NCI-H226 (cell line): ENCODE results near the gene HECTD1.
"Not testable (repeated sequence)": the region's sequence is repeated elsewhere in the genome, so short reads cannot be mapped to it uniquely, and the experiment has no call there.

Experiments
- DNase-seq: peaks from one replicate; pipeline ENCODE4 v3.0.0-alpha.2; 2015

HECTD1 gene

DNA sequence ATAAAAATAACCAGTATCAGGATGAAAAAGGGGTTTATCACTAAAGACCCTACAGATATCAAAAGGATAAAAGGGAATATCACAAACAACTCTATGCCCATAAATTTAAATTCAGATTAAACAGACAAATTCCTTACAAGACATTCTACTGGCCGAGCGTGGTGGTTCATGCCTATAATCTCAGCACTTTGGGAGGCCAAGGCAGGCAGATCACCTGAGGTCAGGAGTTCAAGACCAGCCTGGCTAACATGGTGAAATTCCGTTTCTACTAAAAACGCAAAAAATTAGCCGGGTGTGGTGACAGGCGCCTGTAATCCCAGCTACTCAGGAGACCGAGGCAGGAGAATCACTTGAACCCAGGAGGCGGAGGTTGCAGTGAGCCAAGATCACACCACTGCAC, 15.0 kb downstream of the HECTD1 start:
- not testable (repeated sequence) for DNase-seq

DNA sequence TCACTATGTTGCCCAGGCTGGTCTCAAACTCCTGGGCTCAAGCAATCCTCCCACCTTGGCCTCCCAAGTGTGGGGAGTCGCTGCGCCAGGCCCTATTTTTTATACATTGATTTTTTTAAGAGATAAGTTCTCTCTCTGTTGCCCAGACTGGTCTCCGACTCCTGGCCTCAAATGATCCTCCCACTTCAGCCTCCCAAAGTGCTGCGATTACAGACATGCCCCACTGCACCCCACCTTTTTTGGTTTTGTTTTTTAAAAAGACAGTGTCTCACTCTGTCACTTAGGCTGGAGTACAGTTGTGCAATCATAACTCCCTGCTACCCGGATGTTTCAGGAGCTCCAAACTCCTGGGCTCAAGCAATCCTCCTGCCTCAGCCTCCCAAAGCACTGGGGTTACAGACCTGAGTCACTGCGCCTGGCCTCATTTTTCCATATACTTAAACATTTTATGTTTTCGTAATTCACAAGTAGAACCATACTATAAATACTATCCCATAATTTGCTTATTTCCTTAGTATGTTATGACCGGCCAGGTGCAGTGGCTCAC, 16.8 kb downstream of the HECTD1 start:
- no peak for DNase-seq

DNA sequence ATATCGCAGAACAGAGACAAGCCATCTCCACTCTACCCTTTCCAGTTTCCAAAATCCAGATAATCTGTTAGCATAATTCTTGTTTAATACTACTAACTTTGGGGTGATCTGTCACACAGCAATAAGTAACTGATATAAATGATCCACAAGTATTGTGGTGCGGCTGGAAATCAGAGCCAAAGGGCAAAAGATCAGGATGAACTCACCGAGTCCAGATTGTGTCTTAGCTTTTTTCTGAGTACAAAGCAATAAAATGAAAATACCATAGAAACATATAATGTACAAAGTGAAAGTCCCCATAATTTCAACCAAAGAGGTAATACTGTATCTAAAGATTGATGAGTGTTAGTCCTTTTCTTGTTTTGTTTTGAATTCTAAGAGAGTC, 17.4 kb downstream of the HECTD1 start:
- no peak for DNase-seq

DNA sequence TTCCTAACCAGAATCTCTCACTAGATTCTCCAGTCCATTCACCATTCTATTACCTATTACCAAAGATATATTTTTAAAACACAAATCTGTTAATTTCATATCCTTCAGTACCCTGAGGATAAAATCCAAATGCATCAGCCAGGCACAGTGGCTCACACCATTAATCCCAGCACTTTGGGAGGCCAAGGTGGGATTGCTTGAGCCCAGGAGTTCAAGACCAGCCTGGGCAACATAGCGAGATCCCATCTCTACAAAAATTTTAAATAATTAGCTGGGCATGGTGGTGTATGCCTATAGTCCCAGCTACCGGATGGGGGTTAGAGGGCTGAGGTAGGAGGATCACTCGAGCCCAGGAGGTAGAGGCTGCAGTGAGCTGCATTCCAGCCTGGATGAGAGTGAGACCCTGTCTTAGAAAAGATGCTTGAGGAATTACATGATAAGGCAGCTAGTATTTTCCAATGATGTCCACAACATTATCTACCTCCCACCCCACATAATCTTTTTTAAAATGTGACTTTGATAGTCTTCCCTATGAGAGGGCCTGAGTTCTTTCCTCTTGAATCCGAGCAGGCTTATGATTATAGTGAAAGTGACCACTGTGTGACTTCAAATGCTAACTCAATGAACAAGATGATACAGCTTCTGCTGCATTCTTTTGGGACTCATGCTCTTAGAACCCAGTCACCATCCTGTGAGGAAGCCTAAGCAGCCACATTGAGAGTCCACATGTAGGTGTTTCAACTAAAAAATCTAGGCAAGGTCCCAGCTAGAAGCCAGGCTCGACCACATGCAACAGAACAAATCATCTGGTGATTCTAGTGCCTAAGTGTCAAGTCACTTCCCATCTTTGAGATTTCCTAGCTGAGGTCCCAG, 18.0 kb downstream of the HECTD1 start:
- DNase-seq = no peak

DNA sequence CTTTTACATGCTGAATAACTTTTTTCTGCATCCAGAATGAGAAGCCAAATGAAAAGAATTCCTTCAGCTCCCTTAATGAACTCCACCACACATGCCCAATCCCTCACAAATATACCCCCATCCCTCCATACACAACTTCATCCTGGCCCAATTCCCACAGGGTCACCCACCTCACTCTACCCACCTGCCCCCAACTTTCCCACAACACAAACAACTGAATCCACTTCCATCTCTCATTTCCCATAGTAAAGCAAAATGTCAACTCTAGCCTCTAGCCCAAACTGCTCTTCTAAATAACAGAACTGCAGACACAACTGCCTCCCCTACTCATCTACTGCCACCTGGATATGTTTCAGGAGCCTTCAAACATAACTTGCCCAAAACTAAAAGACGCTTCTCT, 18.8 kb downstream of the HECTD1 start:
- DNase-seq = no peak

DNA sequence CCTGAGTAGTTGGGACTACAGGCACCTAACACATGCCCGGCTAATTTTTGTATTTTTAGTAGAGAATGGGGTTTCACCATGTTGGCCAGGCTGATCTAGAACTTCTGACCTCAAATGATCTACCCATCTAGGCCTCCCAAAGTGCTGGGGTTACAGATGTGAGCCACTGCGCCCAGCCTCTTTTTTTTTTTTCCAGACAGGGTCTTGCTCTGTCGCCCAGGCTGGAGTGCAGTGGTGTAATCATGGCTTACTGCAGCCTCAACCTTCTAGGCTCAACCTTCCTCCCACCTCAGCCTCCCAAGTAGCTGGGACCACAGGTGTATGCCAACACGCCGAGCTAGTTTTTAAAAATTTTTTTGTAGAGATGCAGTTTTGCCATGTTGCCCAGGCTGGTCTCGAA, 25.6 kb downstream of the HECTD1 start:
- DNase-seq = not testable (repeated sequence)

DNA sequence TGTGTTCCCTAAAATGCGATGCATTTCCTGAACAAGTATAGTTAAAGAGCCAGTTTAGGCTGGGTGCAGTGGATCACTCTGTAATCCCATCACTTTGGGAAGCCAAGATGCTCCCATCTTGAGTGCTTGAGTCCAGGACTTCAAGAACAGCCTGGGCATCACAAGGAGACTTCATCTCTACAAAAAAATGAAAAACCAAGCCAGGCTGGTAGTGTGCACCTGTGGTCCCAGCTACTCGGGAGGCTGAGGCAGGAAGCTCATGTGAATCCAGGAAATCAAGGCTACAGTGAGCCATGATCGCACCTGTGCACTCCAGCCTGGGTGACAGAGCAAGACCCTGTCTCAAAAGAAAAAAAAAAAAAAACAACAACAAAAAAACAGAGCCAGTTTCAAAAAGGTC, 26.3 kb downstream of the HECTD1 start:
- no peak for DNase-seq

DNA sequence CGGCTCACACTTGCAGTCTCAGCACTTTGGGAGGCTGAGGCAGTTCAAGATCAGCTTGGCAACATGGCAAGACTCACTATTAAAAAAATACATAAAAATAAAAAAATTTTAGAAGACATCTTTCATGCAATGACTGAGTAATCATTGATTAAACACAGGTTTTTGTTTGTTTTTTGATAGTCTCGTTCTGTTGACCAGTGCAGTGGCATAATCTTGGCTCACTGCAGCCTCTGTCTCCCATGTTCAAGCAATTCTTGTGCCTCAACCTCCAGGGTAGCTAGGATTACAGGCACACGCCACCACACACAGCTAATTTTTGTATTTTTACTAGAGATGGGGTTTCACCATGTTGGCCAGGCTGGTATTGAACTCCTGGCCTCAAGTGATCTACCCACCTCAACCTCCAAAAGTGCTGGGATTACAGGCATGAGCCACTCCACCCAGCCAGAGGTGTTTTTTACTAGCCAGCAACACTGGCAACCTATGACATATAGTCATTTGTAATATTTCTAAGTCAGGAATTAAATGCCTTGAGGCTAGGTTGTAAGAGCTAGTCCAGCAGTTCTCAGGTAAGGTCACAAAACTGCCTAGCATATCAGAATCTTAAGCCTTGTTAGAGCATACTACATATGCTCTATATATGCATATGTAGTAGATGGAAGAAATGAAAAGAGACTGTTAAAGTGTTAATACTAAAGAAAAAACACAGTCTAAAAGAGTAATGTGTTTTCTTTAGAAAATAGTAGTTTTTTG, 27.1 kb downstream of the HECTD1 start:
- DNase-seq = no peak

DNA sequence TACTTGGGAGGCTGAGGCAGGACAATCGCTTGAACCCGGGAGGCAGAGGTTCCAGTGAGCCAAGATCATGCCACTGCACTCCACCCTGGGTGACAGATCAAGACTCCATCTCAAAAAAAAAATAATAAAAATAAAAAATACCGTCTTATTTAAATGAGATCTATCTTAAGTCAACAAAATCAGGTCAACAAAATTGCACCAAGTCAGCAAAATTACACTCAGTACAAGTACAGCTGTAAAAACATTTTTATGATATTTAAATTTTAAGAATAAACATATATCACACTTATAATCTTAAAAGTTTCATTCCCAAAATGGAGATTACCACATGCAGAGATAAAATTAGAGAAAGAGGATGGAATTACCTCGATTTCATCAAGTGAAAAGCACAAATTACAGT, 33.2 kb downstream of the HECTD1 start:
- DNase-seq = no peak

DNA sequence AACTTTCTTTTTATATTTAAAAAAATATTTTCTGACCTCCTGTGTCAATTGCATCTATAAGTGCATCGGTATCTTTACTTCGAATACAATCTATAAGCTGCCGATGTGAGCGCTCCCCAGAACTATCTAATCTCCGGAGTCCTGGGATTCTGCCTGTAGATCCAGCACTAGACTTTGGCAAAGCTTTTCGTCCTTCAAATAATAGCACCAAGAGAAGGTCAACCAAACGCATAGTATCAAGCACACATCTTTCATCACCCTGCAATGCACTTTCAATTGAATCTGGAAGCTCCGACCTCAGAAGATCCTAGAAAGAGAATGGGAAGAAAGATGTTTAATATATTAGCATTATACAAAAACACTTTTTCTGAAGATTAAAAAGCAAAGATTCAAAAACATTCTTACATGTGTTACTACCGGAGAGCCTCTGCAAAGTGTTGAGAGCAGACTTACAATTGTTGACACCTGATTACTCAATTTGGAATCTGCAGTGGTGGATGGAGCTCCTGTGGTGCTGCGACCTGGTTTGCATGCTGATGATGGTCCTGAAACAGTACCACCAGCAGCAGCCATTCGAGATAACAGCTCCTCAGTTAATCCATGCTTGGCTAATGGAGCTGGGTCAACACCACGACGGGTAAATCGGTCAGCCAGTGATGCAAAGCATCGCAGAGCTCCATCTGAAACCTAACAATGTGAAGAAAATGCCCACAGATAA, 34.3 kb downstream of the HECTD1 start:
- DNase-seq = no peak

DNA sequence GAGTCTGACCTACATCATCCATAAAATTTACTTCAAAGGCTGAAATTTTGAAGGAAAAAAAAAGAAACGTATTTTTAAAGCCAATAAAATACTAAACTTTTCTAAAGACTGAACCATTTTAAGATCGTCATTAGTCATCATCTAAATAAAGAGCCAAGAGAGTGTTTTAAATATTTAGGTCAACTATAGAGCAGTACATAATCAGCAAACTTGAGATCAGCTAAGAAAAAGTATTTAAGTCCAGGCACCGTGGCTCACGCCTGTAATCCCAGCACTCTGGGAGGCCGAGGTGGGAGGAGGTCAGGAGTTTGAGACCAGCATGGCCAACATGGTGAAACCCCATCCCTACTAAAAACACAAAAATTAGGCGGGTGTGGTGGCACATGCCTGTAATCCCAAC, 35.5 kb downstream of the HECTD1 start:
- no peak for DNase-seq

DNA sequence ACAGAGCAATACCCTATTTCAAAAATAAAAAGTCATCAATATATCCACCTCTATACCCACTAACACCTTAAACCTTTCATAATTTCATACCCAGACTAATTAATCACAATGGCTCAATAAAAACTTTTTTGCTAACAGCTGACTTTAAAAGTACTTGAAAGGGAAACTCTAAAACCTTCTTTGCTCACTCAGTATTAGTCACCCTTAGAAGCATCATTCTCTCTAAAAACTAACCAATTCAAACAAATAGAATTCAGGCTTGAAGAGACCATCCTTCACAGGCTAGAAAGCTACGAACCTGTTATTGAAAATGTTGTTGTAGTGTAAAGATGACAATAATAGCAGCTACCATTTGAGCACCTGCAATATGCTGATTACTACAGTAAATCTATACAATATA, 37.2 kb downstream of the HECTD1 start:
- no peak for DNase-seq

DNA sequence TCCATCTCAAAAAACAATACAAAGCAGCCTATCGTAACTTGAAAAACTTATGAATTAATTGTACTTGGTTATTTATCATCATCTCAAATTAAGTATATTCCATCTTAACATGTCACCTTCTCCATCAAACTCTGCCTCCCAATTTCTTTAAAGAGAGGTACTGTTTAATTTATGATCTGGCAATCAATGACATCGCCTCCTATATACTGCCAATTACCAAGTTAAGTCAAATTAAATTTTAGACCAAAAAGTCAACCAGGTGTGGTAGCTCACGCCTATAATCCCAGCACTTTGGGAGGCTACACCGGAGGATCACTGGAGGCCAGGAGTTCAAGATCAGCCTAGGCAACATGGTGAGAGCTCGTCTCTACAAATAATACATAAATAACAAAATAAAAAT, 37.7 kb downstream of the HECTD1 start:
- no peak for DNase-seq

DNA sequence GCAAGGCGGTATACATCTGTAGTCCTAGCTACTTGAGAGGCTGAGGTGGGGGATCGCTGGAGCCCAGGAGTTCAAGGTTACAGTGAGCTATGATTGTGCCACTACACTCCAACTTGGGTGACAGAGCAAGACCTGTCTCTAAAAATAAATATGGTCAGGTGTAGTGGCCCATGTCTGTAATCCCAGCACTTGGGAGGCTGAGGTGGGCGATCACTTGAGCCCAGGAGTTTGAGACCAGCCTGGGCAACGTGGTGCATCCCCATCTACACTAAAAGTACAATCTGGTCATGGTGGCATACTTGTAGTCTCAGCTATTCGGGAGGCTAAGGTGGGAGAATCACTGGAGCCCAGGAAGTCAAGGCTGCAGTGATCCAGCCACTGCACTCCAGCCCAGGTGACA, 40.6 kb downstream of the HECTD1 start:
- no peak for DNase-seq

DNA sequence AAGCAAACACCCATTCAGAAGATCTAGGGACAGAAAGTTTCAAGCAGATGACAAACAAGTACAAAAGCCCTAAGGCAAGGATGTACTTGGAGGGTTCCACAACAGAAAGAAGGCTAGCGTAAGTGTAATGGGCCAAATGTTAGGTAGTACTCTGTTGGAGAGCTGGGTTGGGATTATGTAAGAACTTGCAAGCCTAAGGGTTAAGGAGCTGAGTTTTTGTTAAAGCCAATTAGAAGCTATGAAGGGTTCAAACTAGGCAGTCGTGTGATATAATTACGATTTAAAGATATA, 41.4 kb downstream of the HECTD1 start:
- DNase-seq = no peak

DNA sequence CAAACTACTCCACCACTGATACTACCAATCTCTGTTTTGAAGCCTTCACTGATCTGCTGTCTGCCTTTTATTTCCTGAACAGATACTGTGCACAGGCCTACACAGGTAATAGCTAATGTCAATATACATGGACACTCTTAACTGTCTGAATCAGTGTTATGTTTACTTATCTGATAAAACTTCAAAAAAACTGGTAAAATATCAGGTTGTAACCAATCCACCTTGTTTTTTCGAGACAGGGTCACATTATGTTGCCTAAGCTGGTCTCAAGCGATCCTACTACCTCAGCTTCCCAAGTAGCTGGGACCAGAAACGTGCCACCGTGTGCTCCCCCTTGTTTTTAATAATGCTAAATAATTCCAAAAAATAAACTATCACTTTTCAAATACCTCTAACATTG, 43.5 kb downstream of the HECTD1 start:
- no peak for DNase-seq

DNA sequence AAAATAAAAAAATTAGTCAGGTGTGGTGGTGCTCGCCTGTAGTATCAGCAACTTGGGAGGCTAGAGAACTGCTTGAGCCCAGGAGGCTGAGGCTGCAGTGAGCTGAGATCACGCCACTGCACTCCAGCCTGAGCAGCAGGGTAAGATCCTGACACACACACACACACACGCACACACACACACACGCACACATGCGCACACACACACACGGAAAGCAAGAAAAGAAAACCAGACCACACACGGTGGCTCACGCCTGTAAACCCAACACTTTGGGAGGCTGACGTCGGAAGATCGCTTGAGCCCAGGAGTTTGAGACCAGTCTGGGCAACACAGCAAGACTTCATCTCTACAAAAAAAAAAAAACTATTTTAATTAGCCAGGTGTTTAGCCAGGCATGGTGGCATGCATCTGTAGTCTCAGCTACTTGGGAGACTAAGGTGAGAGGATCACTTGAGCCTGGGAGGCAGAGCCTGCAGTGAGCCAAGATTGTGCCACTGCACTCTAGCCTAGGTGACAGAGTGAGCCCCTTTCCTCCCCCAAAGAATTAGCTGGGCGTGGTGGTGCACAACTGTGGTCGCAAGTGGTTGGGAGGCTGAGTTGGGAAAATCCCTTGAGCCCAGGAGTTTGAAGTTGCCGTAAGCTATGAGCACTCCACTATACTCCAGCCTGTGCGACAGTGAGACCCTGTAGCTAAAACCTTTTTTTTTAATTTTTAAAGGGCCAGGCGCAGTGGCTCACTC, 44.5 kb downstream of the HECTD1 start:
- DNase-seq = no peak

DNA sequence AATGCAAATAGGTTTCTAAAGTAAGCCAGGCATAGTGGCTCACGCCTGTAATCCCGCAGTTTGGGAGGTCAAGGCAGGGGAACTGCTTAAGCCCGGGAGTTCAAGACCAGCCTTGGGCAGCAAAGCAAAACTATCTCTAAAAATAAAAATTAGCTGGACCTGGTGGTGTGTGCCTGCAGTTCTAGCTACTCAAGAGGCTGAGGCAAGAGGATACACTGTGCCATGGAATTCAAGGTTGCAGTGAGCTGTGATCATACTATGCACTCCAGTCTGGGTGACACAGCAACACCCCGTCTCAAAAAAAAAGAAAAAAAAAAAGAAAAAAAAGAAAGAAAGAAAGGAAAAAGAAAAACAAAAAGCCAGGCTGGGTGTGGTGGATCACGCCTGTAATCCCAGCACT, 46.3 kb downstream of the HECTD1 start:
- DNase-seq = no peak

DNA sequence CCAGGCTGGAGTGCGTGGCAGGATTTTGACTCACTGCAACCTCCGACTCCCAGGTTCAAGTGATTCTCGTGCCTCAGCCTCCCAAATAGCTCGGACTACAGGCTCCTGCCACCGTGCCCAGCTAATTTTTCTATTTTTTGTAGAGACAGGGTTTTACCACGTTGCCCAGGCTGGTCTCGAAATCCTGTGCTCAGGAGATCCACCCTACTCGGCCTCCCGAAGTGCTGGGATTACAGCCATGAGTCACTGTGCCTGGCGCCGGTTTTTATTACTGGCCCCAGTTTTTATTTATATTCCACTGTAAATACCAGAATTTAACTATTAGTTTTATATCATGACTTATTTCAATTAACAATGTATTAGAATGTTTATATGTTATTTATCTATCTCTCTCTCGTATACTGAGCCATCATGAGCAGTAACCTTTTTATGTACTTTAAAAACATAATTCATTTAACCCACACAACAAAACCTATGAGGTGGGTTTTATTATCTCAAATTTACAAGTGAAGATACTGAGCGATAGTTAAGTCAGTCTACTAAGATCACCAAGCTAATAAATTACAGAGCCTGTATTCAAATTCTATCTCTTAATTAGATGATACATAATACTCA, 47.8 kb downstream of the HECTD1 start:
- no peak for DNase-seq

DNA sequence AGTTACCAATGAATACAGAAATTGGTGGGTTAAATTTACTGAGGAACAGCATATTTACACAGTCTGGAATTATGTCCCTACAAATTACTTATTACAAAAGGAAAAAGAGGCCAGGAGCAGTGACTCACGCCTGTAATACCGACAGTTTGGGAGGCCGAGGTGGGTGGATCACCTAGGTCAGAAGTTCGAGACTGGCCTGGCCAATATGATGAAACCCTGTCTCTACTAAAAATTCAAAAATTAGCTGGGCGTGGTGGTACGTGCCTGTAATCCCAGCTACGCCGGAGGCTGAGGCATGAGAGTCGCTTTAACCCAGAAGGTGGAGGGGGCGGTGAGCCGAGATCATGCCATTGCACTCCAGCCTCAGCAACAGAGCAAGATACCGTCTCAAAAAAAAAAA, 52.6 kb downstream of the HECTD1 start:
- peak; percentile 11 for DNase-seq

DNA sequence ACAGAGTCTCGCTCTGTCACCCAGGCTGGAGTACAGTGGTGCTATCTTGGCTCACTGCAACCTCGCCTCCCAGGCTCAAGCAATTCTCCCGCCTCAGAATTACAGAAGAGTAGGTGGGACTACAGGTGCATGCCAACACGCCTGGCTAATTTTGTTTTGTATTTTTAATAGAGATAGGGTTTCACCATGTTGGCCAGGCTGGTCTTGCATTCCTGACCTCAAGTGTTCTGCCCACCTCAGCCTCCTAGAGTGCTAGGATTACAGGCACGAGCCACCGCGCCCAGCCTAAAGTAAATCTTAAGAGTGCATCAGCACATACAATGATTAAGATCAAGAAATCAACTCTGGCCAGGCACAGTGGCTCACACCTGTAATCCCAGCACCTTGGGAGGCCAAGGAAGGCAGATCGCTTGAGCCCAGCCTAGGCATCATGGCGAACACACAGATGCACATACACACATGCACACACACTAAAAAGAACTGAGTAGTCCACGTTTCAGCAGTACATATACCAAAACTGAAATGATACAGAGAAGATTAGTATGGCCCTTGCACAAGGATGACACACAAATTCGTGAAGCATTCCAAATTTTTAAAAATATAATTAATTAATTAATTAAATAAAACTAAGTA, 65.0 kb downstream of the HECTD1 start:
- no peak for DNase-seq

DNA sequence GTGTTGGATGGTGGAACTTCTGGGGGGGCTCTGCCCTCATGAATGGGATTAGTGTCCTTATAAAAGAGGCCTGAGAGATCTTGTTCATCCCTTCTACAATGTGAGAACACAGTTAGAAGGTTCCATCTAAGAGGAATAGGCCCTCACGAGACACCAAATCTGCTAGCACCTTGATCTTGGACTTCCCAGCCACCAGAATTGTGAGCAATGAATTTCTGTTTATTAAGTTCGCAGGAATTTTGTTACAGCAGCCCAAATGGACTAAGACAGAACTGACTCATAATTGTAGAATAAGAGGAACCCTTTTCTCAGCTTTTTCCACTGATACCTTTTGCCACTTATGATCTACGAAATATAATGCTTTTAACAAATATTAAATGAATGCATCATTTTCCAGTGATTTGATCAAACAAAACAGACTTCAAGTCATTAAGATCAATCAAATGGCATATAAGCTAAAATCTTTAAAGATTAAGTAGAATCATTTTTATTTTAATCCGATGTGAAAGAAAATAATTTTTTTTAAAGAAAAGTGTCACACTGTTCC, 68.2 kb downstream of the HECTD1 start:
- DNase-seq = no peak
